GM12878 (cell line): ENCODE measurements around the gene SLC25A36. TPM values are rescaled to one million over a fixed set of nuclear protein-coding genes. Genes with fewer than 3 reads are reported as not detected.

ENCODE experiments used
- ATF7 ChIP-seq: fragments of 450-650 bp; IDR thresholded peaks from 2 replicates; pipeline ENCODE4 v1.6.1; 2016; ENCODE audit warnings: low read depth, mild to moderate bottlenecking
- CBX5 ChIP-seq: sonication (generic); IDR thresholded peaks from 2 replicates; pipeline ENCODE4 v1.6.1; 2016; ENCODE audit warnings: low read depth, moderate library complexity, mild to moderate bottlenecking, inconsistent platforms
- CREB1 ChIP-seq: IDR thresholded peaks from 2 replicates; pipeline ENCODE4 v1.6.1; 2012; ENCODE audit warnings: low read depth, mild to moderate bottlenecking, inconsistent platforms
- CTCF ChIP-seq, 3 experiments: IDR thresholded peaks in 2 of 3; conservative IDR thresholded peaks in 1 of 3; 2 replicates each; pipeline ENCODE4 v1.5.1; 2011; ENCODE audit warnings: low read depth in 3 of 3, low read length in 3 of 3, mild to moderate bottlenecking in 3 of 3, control low read depth in 2 of 3, moderate library complexity in 2 of 3, inconsistent platforms in 1 of 3, mixed read lengths in 1 of 3; ENCODE audit not compliant: control insufficient read depth in 2 of 3, insufficient read depth in 1 of 3; ENCODE audit errors: extremely low read depth in 1 of 3
- IRF3 ChIP-seq: fragments of 450-650 bp; IDR thresholded peaks from 2 replicates; pipeline ENCODE4 v1.6.1; 2014; ENCODE audit warnings: mild to moderate bottlenecking
- KAT2A ChIP-seq: conservative IDR thresholded peaks from 2 replicates; pipeline ENCODE4 v1.6.1; 2011; ENCODE audit warnings: low read depth, low read length; ENCODE audit not compliant: control insufficient read depth
- KLF5 ChIP-seq: fragments of 450-650 bp; IDR thresholded peaks from 2 replicates; pipeline ENCODE4 v1.6.1; 2014; ENCODE audit warnings: mild to moderate bottlenecking; ENCODE audit not compliant: partially characterized antibody
- NFYB ChIP-seq: IDR thresholded peaks from 2 replicates; pipeline ENCODE4 v1.6.1; 2011; ENCODE audit warnings: low read depth, mild to moderate bottlenecking, low read length, improper control_type of control experiment, moderate library complexity; ENCODE audit not compliant: insufficient read depth
- PAX5 ChIP-seq: IDR thresholded peaks from 2 replicates; pipeline ENCODE4 v1.6.1; 2011; ENCODE audit warnings: low read depth, low read length, borderline replicate concordance
- RAD51 ChIP-seq: fragments of 450-650 bp; IDR thresholded peaks from 2 replicates; pipeline ENCODE4 v1.6.1; 2016; ENCODE audit warnings: moderate library complexity, mild to moderate bottlenecking, inconsistent platforms
- RELA ChIP-seq: fragments of 450-650 bp; IDR thresholded peaks from 2 replicates; pipeline ENCODE4 v1.8.0; 2014; ENCODE audit warnings: borderline replicate concordance; ENCODE audit not compliant: partially characterized antibody
- SMC3 ChIP-seq: IDR thresholded peaks from 2 replicates; pipeline ENCODE4 v1.6.1; 2011; ENCODE audit warnings: low read length, improper control_type of control experiment, borderline replicate concordance
- SRF ChIP-seq, 2 experiments: IDR thresholded peaks; 2 replicates each; pipeline ENCODE4 v1.6.1; 2011; ENCODE audit warnings: low read depth in 2 of 2, low read length in 2 of 2, mild to moderate bottlenecking in 1 of 2, moderate library complexity in 1 of 2
- TCF3 ChIP-seq: IDR thresholded peaks from 2 replicates; pipeline ENCODE4 v1.6.1; 2012; ENCODE audit warnings: low read depth, mild to moderate bottlenecking, low read length, borderline replicate concordance; ENCODE audit not compliant: insufficient read depth
- TCF7 ChIP-seq: IDR thresholded peaks from 2 replicates; pipeline ENCODE4 v1.6.1; 2014; ENCODE audit warnings: antibody characterized with exemption, borderline replicate concordance
- ZNF622 ChIP-seq: fragments of 450-650 bp; IDR thresholded peaks from 2 replicates; pipeline ENCODE4 v1.6.1; 2017; ENCODE audit warnings: mild to moderate bottlenecking, inconsistent platforms
- polyA plus RNA-seq, 11 experiments: library from polyadenylated mRNA; depleted of rRNA in 4 of 11; unstranded in 6 of 11; stranded (reverse) in 5 of 11; fragments of >200 nt; fragmentation: Nextera tagmentation in 4 of 11; fragmentation: Illumina TruSeq in 1 of 11; extraction: Ambion mirVana in 4 of 11; extraction: Trizol in 1 of 11; gene quantifications; 1 replicate in 1 of 11; 2 replicates in 10 of 11; pipeline versions ENCODE4 v1.2.1 to v1.2.3, GENCODE V29; 2011 to 2016; ENCODE audit warnings: inconsistent platforms in 2 of 11, missing spikeins in 2 of 11, low read depth in 1 of 11
- total RNA-seq, 4 experiments: library from RNA; depleted of rRNA in 3 of 4; stranded (reverse); fragments of >200 nt in 3 of 4; fragmentation: Illumina TruSeq in 1 of 4; extraction: Trizol in 1 of 4; gene quantifications; 2 replicates each; pipeline versions ENCODE4 v1.2.1 to v1.2.3, GENCODE V29; 2013 to 2021
- TF ChIP-seq, protein P1 (sequence below): IDR thresholded peaks from 2 replicates; pipeline ENCODE4 v1.6.1; 2012; ENCODE audit warnings: mild to moderate bottlenecking, low read depth, low read length
- TF ChIP-seq, protein P2 (sequence below): fragments of 450-650 bp; conservative IDR thresholded peaks from 2 replicates; pipeline ENCODE4 v1.6.1; 2017; ENCODE audit warnings: mild to moderate bottlenecking, moderate library complexity
- TF ChIP-seq, protein P3 (sequence below): fragments of 150-350 bp; IDR thresholded peaks from 2 replicates; pipeline ENCODE4 v1.6.1; 2014; ENCODE audit warnings: mild to moderate bottlenecking, low read depth, low read length

SLC25A36 gene
- total and polyA plus RNA-seq, 10 of the 15 experiments (the other 5 are each of a cell fraction or from before 2014, with no cell fraction given), result 13.0 to 183 (median 47.7) TPM

DNA sequence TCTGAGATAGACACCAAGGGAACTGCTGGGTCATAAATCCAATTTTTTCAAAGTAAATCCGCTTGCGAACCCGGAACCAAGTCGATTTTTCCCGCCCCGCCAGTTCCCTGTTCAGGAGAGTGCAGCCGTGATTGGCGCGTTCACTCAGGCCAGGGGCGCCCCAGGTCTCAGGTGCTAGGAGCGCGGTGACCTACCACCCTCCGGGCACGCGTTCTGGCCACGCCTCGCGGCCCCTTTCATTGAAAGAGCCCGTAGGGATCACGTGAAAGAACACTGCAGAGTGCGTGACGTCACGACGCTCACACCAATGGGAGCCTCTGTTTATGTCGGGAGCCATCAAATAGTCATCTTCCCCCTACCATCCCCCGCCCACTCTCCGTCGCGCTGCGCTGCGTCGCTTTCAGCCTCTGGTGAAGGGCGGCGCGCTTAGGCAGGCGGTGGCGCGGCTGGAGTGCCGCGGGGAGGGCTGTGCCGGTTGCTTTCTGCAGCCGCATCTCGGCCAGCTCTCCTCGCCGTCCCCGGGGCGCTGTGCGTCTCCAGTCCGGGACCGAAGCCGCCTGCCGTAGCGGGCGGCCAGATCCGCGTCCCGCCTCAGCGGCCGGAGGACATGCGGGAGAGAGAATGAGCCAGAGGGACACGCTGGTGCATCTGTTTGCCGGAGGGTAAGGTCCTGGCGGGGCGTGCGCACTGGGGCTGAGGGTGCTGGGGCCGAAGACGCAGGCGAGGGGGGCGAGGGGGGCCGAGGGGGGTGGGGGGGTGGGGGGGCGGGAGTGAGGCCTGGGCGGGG is at the start of gene SLC25A36 (continued):
- TF ChIP-seq, protein P1, sequence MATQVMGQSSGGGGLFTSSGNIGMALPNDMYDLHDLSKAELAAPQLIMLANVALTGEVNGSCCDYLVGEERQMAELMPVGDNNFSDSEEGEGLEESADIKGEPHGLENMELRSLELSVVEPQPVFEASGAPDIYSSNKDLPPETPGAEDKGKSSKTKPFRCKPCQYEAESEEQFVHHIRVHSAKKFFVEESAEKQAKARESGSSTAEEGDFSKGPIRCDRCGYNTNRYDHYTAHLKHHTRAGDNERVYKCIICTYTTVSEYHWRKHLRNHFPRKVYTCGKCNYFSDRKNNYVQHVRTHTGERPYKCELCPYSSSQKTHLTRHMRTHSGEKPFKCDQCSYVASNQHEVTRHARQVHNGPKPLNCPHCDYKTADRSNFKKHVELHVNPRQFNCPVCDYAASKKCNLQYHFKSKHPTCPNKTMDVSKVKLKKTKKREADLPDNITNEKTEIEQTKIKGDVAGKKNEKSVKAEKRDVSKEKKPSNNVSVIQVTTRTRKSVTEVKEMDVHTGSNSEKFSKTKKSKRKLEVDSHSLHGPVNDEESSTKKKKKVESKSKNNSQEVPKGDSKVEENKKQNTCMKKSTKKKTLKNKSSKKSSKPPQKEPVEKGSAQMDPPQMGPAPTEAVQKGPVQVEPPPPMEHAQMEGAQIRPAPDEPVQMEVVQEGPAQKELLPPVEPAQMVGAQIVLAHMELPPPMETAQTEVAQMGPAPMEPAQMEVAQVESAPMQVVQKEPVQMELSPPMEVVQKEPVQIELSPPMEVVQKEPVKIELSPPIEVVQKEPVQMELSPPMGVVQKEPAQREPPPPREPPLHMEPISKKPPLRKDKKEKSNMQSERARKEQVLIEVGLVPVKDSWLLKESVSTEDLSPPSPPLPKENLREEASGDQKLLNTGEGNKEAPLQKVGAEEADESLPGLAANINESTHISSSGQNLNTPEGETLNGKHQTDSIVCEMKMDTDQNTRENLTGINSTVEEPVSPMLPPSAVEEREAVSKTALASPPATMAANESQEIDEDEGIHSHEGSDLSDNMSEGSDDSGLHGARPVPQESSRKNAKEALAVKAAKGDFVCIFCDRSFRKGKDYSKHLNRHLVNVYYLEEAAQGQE, result no peak
- 0 out of 2 replicates have a peak, but pooled peaks have one; percentile 2 for TF ChIP-seq TCF3
- TF ChIP-seq, protein P2, sequence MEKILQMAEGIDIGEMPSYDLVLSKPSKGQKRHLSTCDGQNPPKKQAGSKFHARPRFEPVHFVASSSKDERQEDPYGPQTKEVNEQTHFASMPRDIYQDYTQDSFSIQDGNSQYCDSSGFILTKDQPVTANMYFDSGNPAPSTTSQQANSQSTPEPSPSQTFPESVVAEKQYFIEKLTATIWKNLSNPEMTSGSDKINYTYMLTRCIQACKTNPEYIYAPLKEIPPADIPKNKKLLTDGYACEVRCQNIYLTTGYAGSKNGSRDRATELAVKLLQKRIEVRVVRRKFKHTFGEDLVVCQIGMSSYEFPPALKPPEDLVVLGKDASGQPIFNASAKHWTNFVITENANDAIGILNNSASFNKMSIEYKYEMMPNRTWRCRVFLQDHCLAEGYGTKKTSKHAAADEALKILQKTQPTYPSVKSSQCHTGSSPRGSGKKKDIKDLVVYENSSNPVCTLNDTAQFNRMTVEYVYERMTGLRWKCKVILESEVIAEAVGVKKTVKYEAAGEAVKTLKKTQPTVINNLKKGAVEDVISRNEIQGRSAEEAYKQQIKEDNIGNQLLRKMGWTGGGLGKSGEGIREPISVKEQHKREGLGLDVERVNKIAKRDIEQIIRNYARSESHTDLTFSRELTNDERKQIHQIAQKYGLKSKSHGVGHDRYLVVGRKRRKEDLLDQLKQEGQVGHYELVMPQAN, result peak; percentile 74
- TF ChIP-seq SMC3, result no peak
- TF ChIP-seq ATF7, result peak; percentile 97
- TF ChIP-seq ZNF622, result no peak
- peak; percentile 95 for TF ChIP-seq CREB1
- TF ChIP-seq, protein P3, sequence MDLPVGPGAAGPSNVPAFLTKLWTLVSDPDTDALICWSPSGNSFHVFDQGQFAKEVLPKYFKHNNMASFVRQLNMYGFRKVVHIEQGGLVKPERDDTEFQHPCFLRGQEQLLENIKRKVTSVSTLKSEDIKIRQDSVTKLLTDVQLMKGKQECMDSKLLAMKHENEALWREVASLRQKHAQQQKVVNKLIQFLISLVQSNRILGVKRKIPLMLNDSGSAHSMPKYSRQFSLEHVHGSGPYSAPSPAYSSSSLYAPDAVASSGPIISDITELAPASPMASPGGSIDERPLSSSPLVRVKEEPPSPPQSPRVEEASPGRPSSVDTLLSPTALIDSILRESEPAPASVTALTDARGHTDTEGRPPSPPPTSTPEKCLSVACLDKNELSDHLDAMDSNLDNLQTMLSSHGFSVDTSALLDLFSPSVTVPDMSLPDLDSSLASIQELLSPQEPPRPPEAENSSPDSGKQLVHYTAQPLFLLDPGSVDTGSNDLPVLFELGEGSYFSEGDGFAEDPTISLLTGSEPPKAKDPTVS, result 0 out of 2 replicates have a peak, but pooled peaks have one; percentile 23
- peak in 1 of 2 experiments; percentile 32; a peak in 1 of 4 replicates for TF ChIP-seq SRF (IDR thresholded peaks at IDR 0.05; ENCODE audit: low read depth in 2 of 2, low read length in 2 of 2)
- peak in 2 of 3 experiments; percentile 4 to 6; a peak in 2 of 6 replicates for TF ChIP-seq CTCF (IDR thresholded peaks at IDR 0.05 in 2 of 3, conservative IDR thresholded peaks at IDR 0.05 in 1 of 3; ENCODE audit: control insufficient read depth in 2 of 3, extremely low read depth in 1 of 3, insufficient read depth in 1 of 3, low read depth in 3 of 3, low read length in 3 of 3)
- peak; percentile 94 for TF ChIP-seq PAX5
- no peak for TF ChIP-seq TCF7
- TF ChIP-seq RELA, result peak; percentile 54
- TF ChIP-seq KLF5, result peak; percentile 83
- no peak for TF ChIP-seq CBX5
- no peak for TF ChIP-seq KAT2A
- TF ChIP-seq NFYB, result peak; percentile 86
- peak; percentile 45; the same call in 1 of the 2 replicates for TF ChIP-seq IRF3
- TF ChIP-seq RAD51, result peak; percentile 88
